HG03520 (cell line): ENCODE measurements around the gene AP3S2.
"Not testable (repeated sequence)": the region's sequence is repeated elsewhere in the genome, so short reads cannot be mapped to it uniquely, and the experiment has no call there.

Experiments
- ATAC-seq: cut with Tn5 transposase; IDR thresholded peaks from one replicate; pipeline ENCODE4 v1.9.1; 2021; ENCODE audit warnings: mild to moderate bottlenecking, moderate library complexity; ENCODE audit not compliant: unreplicated experiment

The AP3S2 gene

GRCh38 chr15:89903858-89904130, 10.0 kb upstream of the AP3S2 start:
- ATAC-seq, result no peak

GRCh38 chr15:89903015-89903857, 9.4 kb upstream of the AP3S2 start:
- no peak for ATAC-seq

GRCh38 chr15:89900849-89901248, 7.1 kb upstream of the AP3S2 start:
- no peak for ATAC-seq

- no peak for ATAC-seq
These were observed 6.3 kb upstream of the AP3S2 start for GRCh38 chr15:89899951-89900567.

- no peak for ATAC-seq
These were observed 5.6 kb upstream of the AP3S2 start for GRCh38 chr15:89899295-89899945.

- ATAC-seq, result peak; percentile 47
These were observed 5.0 kb upstream of the AP3S2 start for GRCh38 chr15:89898614-89899294.

GRCh38 chr15:89898146-89898545, 4.4 kb upstream of the AP3S2 start:
- no peak for ATAC-seq

- ATAC-seq, result no peak
These were observed 767 bp downstream of the AP3S2 start for GRCh38 chr15:89893027-89893426.

- no peak for ATAC-seq
These were observed 5.5 kb downstream of the AP3S2 start for GRCh38 chr15:89888214-89888804.

- no peak for ATAC-seq
These were observed 8.2 kb downstream of the AP3S2 start for GRCh38 chr15:89885611-89886010.

- ATAC-seq, result not testable (repeated sequence)
These were observed 8.6 kb downstream of the AP3S2 start for GRCh38 chr15:89885179-89885578.

- no peak for ATAC-seq
These were observed 10.3 kb downstream of the AP3S2 start for GRCh38 chr15:89883518-89883917.

GRCh38 chr15:89880727-89881126, 13.1 kb downstream of the AP3S2 start:
- no peak for ATAC-seq

- ATAC-seq, result no peak
These were observed 15.5 kb downstream of the AP3S2 start for GRCh38 chr15:89878323-89878722.

- no peak for ATAC-seq
These were observed 16.7 kb downstream of the AP3S2 start for GRCh38 chr15:89877083-89877425.

GRCh38 chr15:89876396-89877082, 17.3 kb downstream of the AP3S2 start:
- ATAC-seq, result no peak

GRCh38 chr15:89875741-89876140, 18.1 kb downstream of the AP3S2 start:
- ATAC-seq, result no peak

- ATAC-seq, result peak; percentile 82
These were observed 18.7 kb downstream of the AP3S2 start for GRCh38 chr15:89874926-89875564.

GRCh38 chr15:89870688-89871288, 23.0 kb downstream of the AP3S2 start:
- ATAC-seq, result no peak

GRCh38 chr15:89870006-89870405, 23.8 kb downstream of the AP3S2 start:
- ATAC-seq, result no peak
